ENCODE data around the gene NLGN4Y. TPM values are rescaled to one million over a fixed set of nuclear protein-coding genes. Genes with fewer than 3 reads are reported as not detected.

The NLGN4Y gene
- total RNA-seq, 1 experiment from 2014 or later, result not detected

DNA sequence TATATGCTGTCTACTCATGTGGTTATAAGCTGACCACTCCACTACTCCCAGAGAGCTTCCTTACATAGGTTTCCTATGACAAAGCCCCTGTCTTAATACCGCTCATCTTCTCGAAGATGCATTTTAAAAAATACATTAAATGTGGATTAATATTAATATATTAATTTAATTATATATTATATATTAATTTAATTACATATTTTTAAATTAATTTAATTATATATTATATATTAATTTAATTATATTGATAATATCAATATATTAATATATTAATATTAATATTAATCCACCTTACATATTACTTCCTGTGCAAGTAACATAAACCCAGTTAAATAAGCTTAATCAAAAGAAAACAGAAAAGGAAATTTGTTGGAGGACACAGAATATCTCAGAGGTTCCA, 19.7 kb upstream of the NLGN4Y start:
- WGBS (ENCODE audit: extremely low coverage, insufficient read length, low lambda C conversion rate), result no CpG with 5 or more reads among the region's 2 CpGs
- H2BK120ac ChIP-seq (ENCODE audit: low read depth, low read length, poor library complexity, severe bottlenecking), result no peak overlapping the region
- no peak overlapping the region for H2AFZ ChIP-seq (ENCODE audit: low read length)
- no peaks in the 10 kb centered on the region for H3K79me1 ChIP-seq (ENCODE audit: insufficient read depth, low read depth, low read length, poor library complexity, severe bottlenecking)
- no peaks in the 10 kb centered on the region for H3K27me3 ChIP-seq (ENCODE audit: insufficient read depth, low read length)
- no peaks in the 10 kb centered on the region for H3K36me3 Mint-ChIP-seq (ENCODE audit: insufficient read depth in 1 of 3, low read depth in 3 of 3)
- H2AK5ac ChIP-seq (ENCODE audit: insufficient read length, low read length), result no peak overlapping the region
- H4K91ac ChIP-seq (ENCODE audit: insufficient read length, low read depth, low read length), result no peak overlapping the region
- no peaks in the 10 kb centered on the region for H4K20me1 ChIP-seq (ENCODE audit: control insufficient read depth, insufficient read depth, insufficient read length)
- no peak overlapping the region for H3K4me2 ChIP-seq (ENCODE audit: insufficient read depth, insufficient read length, low read length)
- no peak overlapping the region for H3T11ph ChIP-seq (ENCODE audit: low read length)
- no peak overlapping the region for H3K27ac Mint-ChIP-seq
- no peak overlapping the region for H4K8ac ChIP-seq (replicated peaks; ENCODE audit: insufficient read length, low read depth, low read length)
- H3K23ac ChIP-seq (ENCODE audit: insufficient read length, low read depth, low read length), result no peak overlapping the region
- no peaks in the 10 kb centered on the region for H3K9me3 Mint-ChIP-seq
- H3K4me1 Mint-ChIP-seq, result no peaks in the 10 kb centered on the region
- TF ChIP-seq, protein P1, sequence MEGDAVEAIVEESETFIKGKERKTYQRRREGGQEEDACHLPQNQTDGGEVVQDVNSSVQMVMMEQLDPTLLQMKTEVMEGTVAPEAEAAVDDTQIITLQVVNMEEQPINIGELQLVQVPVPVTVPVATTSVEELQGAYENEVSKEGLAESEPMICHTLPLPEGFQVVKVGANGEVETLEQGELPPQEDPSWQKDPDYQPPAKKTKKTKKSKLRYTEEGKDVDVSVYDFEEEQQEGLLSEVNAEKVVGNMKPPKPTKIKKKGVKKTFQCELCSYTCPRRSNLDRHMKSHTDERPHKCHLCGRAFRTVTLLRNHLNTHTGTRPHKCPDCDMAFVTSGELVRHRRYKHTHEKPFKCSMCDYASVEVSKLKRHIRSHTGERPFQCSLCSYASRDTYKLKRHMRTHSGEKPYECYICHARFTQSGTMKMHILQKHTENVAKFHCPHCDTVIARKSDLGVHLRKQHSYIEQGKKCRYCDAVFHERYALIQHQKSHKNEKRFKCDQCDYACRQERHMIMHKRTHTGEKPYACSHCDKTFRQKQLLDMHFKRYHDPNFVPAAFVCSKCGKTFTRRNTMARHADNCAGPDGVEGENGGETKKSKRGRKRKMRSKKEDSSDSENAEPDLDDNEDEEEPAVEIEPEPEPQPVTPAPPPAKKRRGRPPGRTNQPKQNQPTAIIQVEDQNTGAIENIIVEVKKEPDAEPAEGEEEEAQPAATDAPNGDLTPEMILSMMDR (conservative IDR thresholded peaks at IDR 0.05), result no peak
- H3K79me2 ChIP-seq (ENCODE audit: insufficient read depth, low read length), result no peaks in the 10 kb centered on the region
- H3K56ac ChIP-seq (ENCODE audit: insufficient read length, low read depth, low read length), result no peak overlapping the region
- no peak overlapping the region for H2BK20ac ChIP-seq (ENCODE audit: low read depth, low read length, poor library complexity, severe bottlenecking)
- no peaks in the 10 kb centered on the region for H3K4me1 ChIP-seq (ENCODE audit: insufficient read depth, low read length)
- H4K5ac ChIP-seq (ENCODE audit: insufficient read length, low read depth, low read length), result no peak overlapping the region
- H2BK12ac ChIP-seq (ENCODE audit: insufficient read length, low read depth, low read length), result no peak overlapping the region
- no peaks in the 10 kb centered on the region for H3K9me3 ChIP-seq (ENCODE audit: control insufficient read depth, low read depth, low read length)
- H3K27me3 Mint-ChIP-seq (ENCODE audit: low read depth), result no peaks in the 10 kb centered on the region
- H2BK15ac ChIP-seq (ENCODE audit: low read depth, low read length), result no peak overlapping the region
- no peak overlapping the region for H2BK5ac ChIP-seq (ENCODE audit: insufficient read length, low read length)
- H3K9ac ChIP-seq (ENCODE audit: extremely low read depth, insufficient read length, low read length), result no peak overlapping the region
- H3K4me3 Mint-ChIP-seq, result no peak overlapping the region
- H3K27ac ChIP-seq (ENCODE audit: insufficient read length, low read depth, low read length), result no peak overlapping the region
- H3K23me2 ChIP-seq (ENCODE audit: insufficient read length, low read depth, low read length, poor library complexity, severe bottlenecking), result no peaks in the 10 kb centered on the region
- DNase-seq, result no peak
- H3K4ac ChIP-seq (ENCODE audit: low read depth, low read length), result no peak overlapping the region
- no peak overlapping the region for H3K14ac ChIP-seq (ENCODE audit: insufficient read depth, low read length)
- H3K18ac ChIP-seq (ENCODE audit: insufficient read length, low read depth, low read length), result no peak overlapping the region

All from H9 (cell line).